HG03460 (cell line): ENCODE measurements around the gene SH2D1B.

Source experiments
- ATAC-seq: cut with Tn5 transposase; IDR thresholded peaks from one replicate; pipeline ENCODE4 v1.9.1; 2021; ENCODE audit not compliant: unreplicated experiment

SH2D1B gene

GRCh38 chr1:162383516-162383915 lies 28.4 kb downstream of the SH2D1B start:
- ATAC-seq = no peak

GRCh38 chr1:162383091-162383490 lies 28.8 kb downstream of the SH2D1B start:
- ATAC-seq = no peak

GRCh38 chr1:162381941-162382750 lies 29.8 kb downstream of the SH2D1B start:
- no peak for ATAC-seq

- no peak for ATAC-seq
Observed at GRCh38 chr1:162381383-162381782, 30.6 kb downstream of the SH2D1B start, which contains the start of gene C1orf226. Gene C1orf226, plus strand, starts transcription at chr1:162381728. Its CDS starts 174 bp downstream, at chr1:162381902.

- ATAC-seq = no peak
Observed at GRCh38 chr1:162380061-162380846, 31.7 kb downstream of the SH2D1B start.

GRCh38 chr1:162376691-162377090 lies 35.2 kb downstream of the SH2D1B start, which contains the start of gene SPATA46:
Gene SPATA46, minus strand, starts transcription at chr1:162376854. Its CDS starts 64 bp downstream, at chr1:162376790.
- ATAC-seq = no peak

- ATAC-seq = no peak
Observed at GRCh38 chr1:162375463-162375862, 36.5 kb downstream of the SH2D1B start.

GRCh38 chr1:162374406-162374805 lies 37.5 kb downstream of the SH2D1B start:
- ATAC-seq = no peak

GRCh38 chr1:162373541-162374260 lies 38.2 kb downstream of the SH2D1B start:
- no peak for ATAC-seq

- no peak for ATAC-seq
Observed at GRCh38 chr1:162373072-162373427, 38.9 kb downstream of the SH2D1B start.

- ATAC-seq = no peak
Observed at GRCh38 chr1:162372159-162373071, 39.5 kb downstream of the SH2D1B start.

GRCh38 chr1:162371611-162372010 lies 40.3 kb downstream of the SH2D1B start:
- no peak for ATAC-seq

- no peak for ATAC-seq
Observed at GRCh38 chr1:162370721-162371120, 41.2 kb downstream of the SH2D1B start.

GRCh38 chr1:162370161-162370560 lies 41.8 kb downstream of the SH2D1B start:
- no peak for ATAC-seq

- ATAC-seq = no peak
Observed at GRCh38 chr1:162369571-162369970, 42.4 kb downstream of the SH2D1B start.

GRCh38 chr1:162368451-162368850 lies 43.5 kb downstream of the SH2D1B start:
- no peak for ATAC-seq

GRCh38 chr1:162367772-162368171 lies 44.2 kb downstream of the SH2D1B start:
- no peak for ATAC-seq

- no peak for ATAC-seq
Observed at GRCh38 chr1:162367073-162367472, 44.9 kb downstream of the SH2D1B start.

GRCh38 chr1:162366671-162367070 lies 45.3 kb downstream of the SH2D1B start:
- ATAC-seq = no peak

GRCh38 chr1:162366149-162366548 lies 45.8 kb downstream of the SH2D1B start:
- ATAC-seq = no peak
